IMR-90 (cell line): ENCODE measurements around the gene PIK3C2A. TPM values are rescaled to one million over a fixed set of nuclear protein-coding genes. Genes with fewer than 3 reads are reported as not detected.

Experiments used
- ATAC-seq: fragments of 200-7000 bp; cut with Tn5 transposase; 2 replicates; pipeline ENCODE4 v1.9.1; 2020; ENCODE audit warnings: low read depth, mild to moderate bottlenecking, moderate library complexity
- BruUV-seq: library from RNA; stranded (reverse); fragments of 400-500 nt; replicated peaks from 2 replicates; lab custom pipeline; 2021; lab: Mats Ljungman, UMichigan
- CTCF ChIA-PET: fragments of 300-600 bp; formaldehyde crosslinking; extraction: SDS; loops from one replicate; lab custom pipeline; 2021; ENCODE audit warnings: antibody characterized with exemption; lab: Yijun Ruan, JAX
- POLR2A ChIA-PET: fragments of 300-600 bp; sonication (Branson Sonifier 250); formaldehyde crosslinking; loops from one replicate; lab custom pipeline; 2022; ENCODE audit warnings: antibody characterized with exemption; ENCODE audit not compliant: unreplicated experiment; lab: Charles Lee
- DNase-seq: peaks from one replicate; pipeline ENCODE4 v3.0.0; 2013
- H2AFZ ChIP-seq: replicated peaks from 2 replicates; pipeline ENCODE3; 2013; ENCODE audit warnings: low read length, mild to moderate bottlenecking; ENCODE audit not compliant: poor library complexity
- H2AK5ac ChIP-seq: 2 replicates; pipeline ENCODE4 v1.6.1; 2013; ENCODE audit warnings: low read depth, low read length, inconsistent platforms
- H2AK9ac ChIP-seq: replicated peaks from 2 replicates; pipeline ENCODE3; 2013; ENCODE audit warnings: mild to moderate bottlenecking, low read depth, low read length, moderate library complexity; ENCODE audit not compliant: poor library complexity
- H2BK120ac ChIP-seq: 2 replicates; pipeline ENCODE4 v1.6.1; 2013; ENCODE audit warnings: low read depth, low read length, inconsistent platforms
- H2BK15ac ChIP-seq: 3 replicates; pipeline ENCODE4 v1.6.1; 2013; ENCODE audit warnings: low read depth, low read length, inconsistent platforms
- H2BK20ac ChIP-seq: 2 replicates; pipeline ENCODE4 v1.6.1; 2013; ENCODE audit warnings: low read depth, mild to moderate bottlenecking, inconsistent platforms, low read length, moderate library complexity
- H2BK5ac ChIP-seq: 2 replicates; pipeline ENCODE4 v1.6.1; 2013; ENCODE audit warnings: mild to moderate bottlenecking, low read depth, low read length, inconsistent platforms; ENCODE audit not compliant: poor library complexity, severe bottlenecking
- H3K14ac ChIP-seq: replicated peaks from 2 replicates; pipeline ENCODE4 v1.6.1; 2013; ENCODE audit warnings: low read depth, low read length, inconsistent platforms
- H3K18ac ChIP-seq: 2 replicates; pipeline ENCODE4 v1.6.1; 2013; ENCODE audit warnings: low read depth, low read length, control low read depth
- H3K23ac ChIP-seq: 2 replicates; pipeline ENCODE4 v1.6.1; 2013; ENCODE audit warnings: low read depth, low read length, inconsistent platforms
- H3K27ac ChIP-seq: 2 replicates; pipeline ENCODE4 v1.5.1; 2013; ENCODE audit warnings: mild to moderate bottlenecking, control low read depth, low read length; ENCODE audit not compliant: insufficient read depth
- H3K27me3 ChIP-seq: 2 replicates; pipeline ENCODE4 v1.6.1; 2013; ENCODE audit warnings: low read length; ENCODE audit not compliant: control insufficient read depth, insufficient read depth
- H3K36me3 ChIP-seq: 2 replicates; pipeline ENCODE4 v1.6.1; 2013; ENCODE audit warnings: low read length, mixed read lengths; ENCODE audit not compliant: control insufficient read depth, insufficient read depth
- H3K4ac ChIP-seq: 2 replicates; pipeline ENCODE4 v1.6.1; 2013; ENCODE audit warnings: low read depth, low read length, inconsistent platforms
- H3K4me1 ChIP-seq: 2 replicates; pipeline ENCODE4 v1.6.1; 2013; ENCODE audit warnings: low read length, mixed read lengths; ENCODE audit not compliant: control insufficient read depth, insufficient read depth
- H3K4me2 ChIP-seq: 2 replicates; pipeline ENCODE4 v1.6.1; 2013; ENCODE audit warnings: low read depth, mild to moderate bottlenecking, control low read depth, low read length, moderate library complexity
- H3K4me3 ChIP-seq: 2 replicates; pipeline ENCODE4 v1.5.1; 2013; ENCODE audit warnings: low read depth, mild to moderate bottlenecking, control low read depth, low read length, moderate library complexity; ENCODE audit not compliant: insufficient read depth
- H3K56ac ChIP-seq: 2 replicates; pipeline ENCODE4 v1.6.1; 2013; ENCODE audit warnings: low read length, inconsistent platforms; ENCODE audit not compliant: insufficient read depth; ENCODE audit errors: extremely low read depth
- H3K79me1 ChIP-seq, 2 experiments: 2 replicates each; pipeline ENCODE4 v1.6.1; 2013; ENCODE audit warnings: low read length in 2 of 2, inconsistent platforms in 1 of 2, low read depth in 1 of 2
- H3K9ac ChIP-seq: 2 replicates; pipeline ENCODE4 v1.6.1; 2013; ENCODE audit warnings: low read depth, low read length, control low read depth
- H3K9me1 ChIP-seq: 2 replicates; pipeline ENCODE4 v1.6.1; 2013; ENCODE audit warnings: low read length, inconsistent platforms; ENCODE audit not compliant: insufficient read depth
- H3K9me3 ChIP-seq: 2 replicates; pipeline ENCODE4 v1.6.1; 2013; ENCODE audit warnings: low read length; ENCODE audit not compliant: control insufficient read depth, insufficient read depth
- H4K20me1 ChIP-seq: 2 replicates; pipeline ENCODE4 v1.6.1; 2013; ENCODE audit warnings: low read length, inconsistent platforms; ENCODE audit not compliant: insufficient read depth
- H4K5ac ChIP-seq: 2 replicates; pipeline ENCODE4 v1.6.1; 2013; ENCODE audit warnings: mild to moderate bottlenecking, low read depth, low read length, control low read depth
- H4K8ac ChIP-seq, 2 experiments: 2 replicates each; pipeline ENCODE4 v1.6.1; 2013; ENCODE audit warnings: low read depth in 2 of 2, low read length in 2 of 2, control low read depth in 1 of 2, inconsistent platforms in 1 of 2
- H4K91ac ChIP-seq: 2 replicates; pipeline ENCODE4 v1.6.1; 2013; ENCODE audit warnings: low read depth, low read length, inconsistent platforms; ENCODE audit not compliant: insufficient read depth
- BHLHE40 ChIP-seq: fragments of 150-350 bp; IDR thresholded peaks from 2 replicates; pipeline ENCODE4 v1.6.1; 2016; ENCODE audit warnings: mild to moderate bottlenecking, low read depth, low read length
- CEBPB ChIP-seq: IDR thresholded peaks from 2 replicates; pipeline ENCODE4 v1.6.1; 2012; ENCODE audit warnings: low read depth, low read length, improper control_type of control experiment
- CHD1 ChIP-seq: IDR thresholded peaks from 2 replicates; pipeline ENCODE4 v1.6.1; 2012; ENCODE audit warnings: low read depth, low read length, improper control_type of control experiment
- CTCF ChIP-seq: conservative IDR thresholded peaks from 2 replicates; pipeline ENCODE4 v1.5.1; 2012; ENCODE audit warnings: mild to moderate bottlenecking, low read depth, low read length, improper control_type of control experiment
- FOS ChIP-seq: fragments of 150-350 bp; IDR thresholded peaks from 2 replicates; pipeline ENCODE4 v1.6.1; 2016; ENCODE audit warnings: low read depth, low read length
- MAFK ChIP-seq: IDR thresholded peaks from 2 replicates; pipeline ENCODE4 v1.6.1; 2012; ENCODE audit warnings: low read depth, low read length, improper control_type of control experiment
- MAZ ChIP-seq: IDR thresholded peaks from 2 replicates; pipeline ENCODE4 v1.6.1; 2012; ENCODE audit warnings: low read depth, mild to moderate bottlenecking, low read length, improper control_type of control experiment, moderate library complexity, borderline replicate concordance
- MXI1 ChIP-seq: IDR thresholded peaks from 2 replicates; pipeline ENCODE4 v1.6.1; 2012; ENCODE audit warnings: low read depth, mild to moderate bottlenecking, low read length, moderate library complexity, borderline replicate concordance
- NFE2L2 ChIP-seq: fragments of 150-350 bp; IDR thresholded peaks from 2 replicates; pipeline ENCODE4 v1.6.1; 2016; ENCODE audit warnings: low read depth, mild to moderate bottlenecking, low read length
- POLR2A ChIP-seq: IDR thresholded peaks from 2 replicates; pipeline ENCODE4 v1.6.1; 2012; ENCODE audit warnings: mild to moderate bottlenecking, low read depth, low read length
- RAD21 ChIP-seq: IDR thresholded peaks from 2 replicates; pipeline ENCODE4 v1.6.1; 2012; ENCODE audit warnings: low read length, improper control_type of control experiment
- RCOR1 ChIP-seq: IDR thresholded peaks from 2 replicates; pipeline ENCODE4 v1.6.1; 2012; ENCODE audit warnings: mild to moderate bottlenecking, low read length, improper control_type of control experiment; ENCODE audit not compliant: insufficient replicate concordance
- RFX5 ChIP-seq: IDR thresholded peaks from 2 replicates; pipeline ENCODE4 v1.8.0; 2012; ENCODE audit warnings: low read depth, mild to moderate bottlenecking, low read length, moderate library complexity
- SMC3 ChIP-seq: fragments of 150-350 bp; IDR thresholded peaks from 2 replicates; pipeline ENCODE4 v1.6.1; 2016; ENCODE audit warnings: low read depth, mild to moderate bottlenecking, antibody characterized with exemption, low read length, moderate library complexity
- WGBS, 2 experiments: methylation state at CpG; one replicate each; pipeline versions ENCODE4 v1.1.5 to v1.1.7; 2013; ENCODE audit warnings: missing lambda C conversion rate in 2 of 2; ENCODE audit not compliant: insufficient read length in 1 of 2; ENCODE audit errors: extremely low coverage in 2 of 2; 5-methylcytosine and 5-hydroxymethylcytosine counted together
- dilution Hi-C: fragments of 300-500 bp; cut with HindIII; formaldehyde crosslinking; loops from one replicate; pipeline ENCODE4 v1.14.3; 2018; ENCODE audit warnings: low sequenced_read_pairs; ENCODE audit not compliant: unreplicated experiment
- in situ Hi-C: fragments of 300-500 bp; cut with MboI; formaldehyde crosslinking; loops from 3 replicates; pipeline ENCODE4 v1.14.3; 2019; ENCODE audit warnings: low sequenced_read_pairs, inconsistent platforms, mixed read lengths
- intact Hi-C: fragments of 100-400 bp; cut with micrococcal nuclease; formaldehyde crosslinking; loops from 2 replicates; pipeline ENCODE4 v1.10.0; 2022
- polyA plus RNA-seq, 3 experiments: library from polyadenylated mRNA; depleted of rRNA; stranded (reverse); fragments of >200 nt; gene quantifications; 2 replicates each; pipeline ENCODE4 v1.2.3, GENCODE V29; 2012; ENCODE audit warnings: low replicate concordance in 1 of 3
- total RNA-seq: library from RNA; depleted of rRNA; stranded (reverse); fragments of >200 nt; gene quantifications from 2 replicates; pipeline ENCODE4 v1.2.3, GENCODE V29; 2012
- TF ChIP-seq, protein P1 (sequence below): fragments of 150-350 bp; IDR thresholded peaks from 2 replicates; pipeline ENCODE4 v1.6.1; 2017; ENCODE audit warnings: mild to moderate bottlenecking, antibody characterized with exemption, low read length, low read depth
- TF ChIP-seq, protein P2 (sequence below): fragments of 150-350 bp; IDR thresholded peaks from 2 replicates; pipeline ENCODE4 v1.6.1; 2016; ENCODE audit warnings: low read depth, mild to moderate bottlenecking, low read length, moderate library complexity, borderline replicate concordance

PIK3C2A gene
- total and polyA plus RNA-seq, 2 of the 4 experiments (the other 2 are of a cell fraction): 14.6 to 36.6 TPM

DNA sequence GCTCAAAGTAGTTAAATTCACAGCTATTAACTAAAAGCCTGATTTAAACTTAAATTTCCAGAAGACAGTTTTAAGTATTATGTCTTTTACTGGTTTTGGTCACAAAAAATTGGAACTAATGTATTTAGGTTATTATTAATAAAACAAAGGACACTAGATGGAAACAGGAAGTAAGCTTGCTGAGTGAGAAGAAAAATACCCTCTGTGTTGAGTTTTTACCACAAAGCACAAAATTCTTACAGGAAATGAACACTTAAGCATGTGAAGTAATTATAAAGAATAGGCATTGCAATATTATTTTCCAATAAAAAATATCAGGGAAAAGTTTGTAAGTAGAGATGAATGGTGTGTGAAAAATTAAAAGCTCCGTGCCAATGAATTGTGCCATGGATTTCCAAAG is 46.3 kb downstream of the PIK3C2A start:
- Histone ChIP-seq H4K20me1 (peaks cover 18% of the 10 kb centered on the region; the same call in 1 of the 2 replicates), H3K23ac (no peak overlapping the region), H3K27me3 (no peaks in the 10 kb centered on the region), H2BK15ac (no peak overlapping the region), H4K91ac (no peak overlapping the region), H3K4me2 (no peak overlapping the region), H3K4ac (no peak overlapping the region), H3K18ac (no peak overlapping the region), H4K5ac (no peak overlapping the region), H3K14ac (no peak overlapping the region), H2BK20ac (no peak overlapping the region), H3K9me3 (no peaks in the 10 kb centered on the region), H2AK5ac (no peak overlapping the region), H3K4me3 (no peak overlapping the region), H2AK9ac (no peak overlapping the region), H2AFZ (no peak overlapping the region), H3K56ac (no peak overlapping the region), H3K9ac (no peak overlapping the region), H3K27ac (no peak overlapping the region), H3K79me1 (peaks cover 15 to 60% of the 10 kb centered on the region in 2 experiments), H3K36me3 (no peaks in the 10 kb centered on the region), H2BK120ac (no peak overlapping the region), H2BK5ac (no peak overlapping the region), H3K9me1 (peaks cover 13% of the 10 kb centered on the region), H3K4me1 (peaks cover 2% of the 10 kb centered on the region; the same call in 1 of the 2 replicates), H4K8ac (no peak overlapping the region)
- in situ Hi-C loops (no loop called here), intact Hi-C loops (no loop called here), dilution Hi-C loops (no loop called here)
- POLR2A ChIA-PET: no interaction called here
- WGBS, 2 experiments: no CpG with 5 or more reads among the region's 1 CpG
- ATAC-seq (no peak), DNase-seq (no peak)
- TF ChIP-seq POLR2A (no peak), NFE2L2 (no peak), CTCF (no peak), CHD1 (no peak), MAFK (no peak), FOS (no peak), RAD21 (no peak), SMC3 (no peak), CEBPB (no peak), RCOR1 (no peak), MAZ (no peak), MXI1 (no peak), BHLHE40 (no peak), RFX5 (no peak)
- TF ChIP-seq, protein P1, sequence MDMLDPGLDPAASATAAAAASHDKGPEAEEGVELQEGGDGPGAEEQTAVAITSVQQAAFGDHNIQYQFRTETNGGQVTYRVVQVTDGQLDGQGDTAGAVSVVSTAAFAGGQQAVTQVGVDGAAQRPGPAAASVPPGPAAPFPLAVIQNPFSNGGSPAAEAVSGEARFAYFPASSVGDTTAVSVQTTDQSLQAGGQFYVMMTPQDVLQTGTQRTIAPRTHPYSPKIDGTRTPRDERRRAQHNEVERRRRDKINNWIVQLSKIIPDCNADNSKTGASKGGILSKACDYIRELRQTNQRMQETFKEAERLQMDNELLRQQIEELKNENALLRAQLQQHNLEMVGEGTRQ: no peak
- TF ChIP-seq, protein P2, sequence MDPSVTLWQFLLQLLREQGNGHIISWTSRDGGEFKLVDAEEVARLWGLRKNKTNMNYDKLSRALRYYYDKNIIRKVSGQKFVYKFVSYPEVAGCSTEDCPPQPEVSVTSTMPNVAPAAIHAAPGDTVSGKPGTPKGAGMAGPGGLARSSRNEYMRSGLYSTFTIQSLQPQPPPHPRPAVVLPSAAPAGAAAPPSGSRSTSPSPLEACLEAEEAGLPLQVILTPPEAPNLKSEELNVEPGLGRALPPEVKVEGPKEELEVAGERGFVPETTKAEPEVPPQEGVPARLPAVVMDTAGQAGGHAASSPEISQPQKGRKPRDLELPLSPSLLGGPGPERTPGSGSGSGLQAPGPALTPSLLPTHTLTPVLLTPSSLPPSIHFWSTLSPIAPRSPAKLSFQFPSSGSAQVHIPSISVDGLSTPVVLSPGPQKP: no peak
- BruUV-seq: no TSS peak
- CTCF ChIA-PET: no interaction called here
